GM19351 (cell line): ENCODE data around the gene CCN2.
"Not testable (repeated sequence)": the region's sequence is repeated elsewhere in the genome, so short reads cannot be mapped to it uniquely, and the experiment has no call there.

Experiments used
- ATAC-seq: cut with Tn5 transposase; IDR thresholded peaks from one replicate; pipeline ENCODE4 v1.9.1; 2021; ENCODE audit warnings: mild to moderate bottlenecking, moderate library complexity; ENCODE audit not compliant: unreplicated experiment

The CCN2 gene

DNA sequence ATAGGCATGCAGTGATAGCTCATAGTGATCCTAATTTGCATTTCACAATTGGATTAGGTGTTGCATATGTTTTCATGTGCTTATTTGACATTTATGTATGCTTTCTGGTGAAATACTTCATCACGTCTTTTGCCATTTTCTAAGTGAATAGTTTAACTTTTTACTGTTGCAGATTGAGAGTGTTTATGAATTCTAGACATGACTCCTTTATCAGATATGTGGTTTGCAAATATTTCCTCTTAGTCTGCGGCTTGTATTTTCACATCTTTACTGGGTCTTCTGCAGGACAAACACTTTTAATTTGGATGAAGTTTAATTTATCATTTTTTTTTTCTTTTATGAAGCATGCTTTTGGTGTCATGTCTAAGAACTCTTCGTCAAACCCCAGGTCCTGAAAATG lies 39.2 kb downstream of the CCN2 start:
- no peak for ATAC-seq

DNA sequence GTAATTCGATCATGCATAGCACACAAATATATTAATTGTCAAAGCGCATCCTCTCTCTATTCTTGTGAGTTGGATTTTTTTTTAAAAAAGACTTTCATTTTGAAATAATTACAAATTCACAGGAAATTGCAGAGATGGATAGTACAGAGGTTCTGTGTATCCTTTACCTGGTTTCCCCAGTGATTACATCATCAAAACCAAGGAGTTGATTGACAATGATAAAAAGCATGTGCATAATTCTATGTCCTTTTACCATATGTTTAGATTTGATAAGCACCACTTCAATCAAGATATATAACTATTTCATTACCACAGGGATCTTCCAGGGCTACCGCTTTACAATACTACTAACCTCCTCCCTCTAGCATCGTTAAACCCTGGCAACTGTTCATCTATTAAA lies 40.2 kb downstream of the CCN2 start:
- ATAC-seq, result no peak

DNA sequence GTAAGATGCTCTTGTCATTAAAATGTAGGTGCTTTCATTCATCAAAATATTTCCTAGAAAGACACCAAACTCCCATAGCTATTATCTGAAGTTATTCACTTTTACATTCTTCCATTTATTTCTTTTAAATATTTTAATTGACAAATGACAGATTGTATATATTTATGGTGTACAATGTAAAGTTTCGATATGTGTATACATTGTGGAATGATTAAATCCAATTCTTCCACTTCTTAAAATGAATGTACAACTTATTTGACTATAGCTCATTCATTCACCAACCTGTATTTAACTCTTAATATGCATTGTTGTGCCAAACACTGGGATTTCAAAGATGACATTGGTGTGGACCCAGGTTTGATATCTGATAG lies 41.0 kb downstream of the CCN2 start:
- no peak for ATAC-seq

DNA sequence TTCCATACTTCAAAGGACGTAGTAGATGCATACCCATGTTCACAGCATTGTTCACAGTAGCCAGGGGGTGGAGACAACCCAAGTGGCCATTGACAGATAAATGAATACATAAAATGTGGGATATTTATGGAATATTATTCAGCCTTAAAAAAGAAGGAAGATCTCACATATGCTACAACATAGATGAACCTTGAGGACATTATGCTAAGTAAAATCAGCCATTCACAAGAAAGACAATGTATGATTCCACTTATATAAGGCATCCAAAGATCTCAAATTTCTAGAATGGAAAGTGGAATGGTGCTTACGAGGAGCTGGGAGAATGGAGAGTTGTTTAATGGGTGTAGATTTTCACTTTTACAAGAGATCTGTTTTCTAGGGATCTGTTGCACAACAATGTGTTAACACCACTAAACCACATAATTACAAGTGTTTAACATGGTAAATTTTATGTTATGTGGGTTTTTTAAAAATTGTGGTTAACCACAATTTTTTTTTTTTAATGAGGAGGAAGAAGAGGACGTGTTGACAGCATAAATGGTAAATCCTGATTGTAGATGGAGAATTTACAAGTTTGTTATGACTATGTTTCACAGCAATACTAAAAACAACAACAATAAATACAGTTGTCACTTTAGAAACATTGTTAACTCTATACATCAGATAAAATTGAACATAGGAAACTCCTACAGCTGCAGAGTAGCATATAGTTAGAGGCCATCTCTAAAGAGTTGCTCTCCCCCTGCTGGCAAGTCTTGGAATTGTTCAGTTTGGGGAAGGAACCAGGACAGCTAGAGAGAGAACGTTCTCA lies 41.6 kb downstream of the CCN2 start:
- peak; percentile 98 for ATAC-seq

DNA sequence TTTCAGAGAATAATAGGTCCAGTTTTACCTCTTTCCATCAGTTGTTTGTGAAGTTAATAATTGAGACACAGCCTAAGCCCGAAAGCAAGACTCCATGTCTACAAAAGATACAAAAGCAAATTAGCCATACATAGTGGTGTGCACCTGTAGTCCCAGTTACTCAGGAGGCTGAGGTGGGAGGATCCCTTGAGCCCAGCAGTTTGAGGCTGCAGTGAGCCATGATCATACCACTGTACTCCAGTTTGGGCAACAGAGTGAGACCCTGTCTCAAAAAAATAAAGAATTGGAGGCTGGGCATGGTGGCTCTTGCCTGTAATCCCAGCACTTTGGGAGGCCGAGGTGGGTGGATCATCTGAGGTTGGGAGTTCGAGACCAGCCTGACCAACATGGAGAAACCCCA lies 42.4 kb downstream of the CCN2 start:
- ATAC-seq, result not testable (repeated sequence)

DNA sequence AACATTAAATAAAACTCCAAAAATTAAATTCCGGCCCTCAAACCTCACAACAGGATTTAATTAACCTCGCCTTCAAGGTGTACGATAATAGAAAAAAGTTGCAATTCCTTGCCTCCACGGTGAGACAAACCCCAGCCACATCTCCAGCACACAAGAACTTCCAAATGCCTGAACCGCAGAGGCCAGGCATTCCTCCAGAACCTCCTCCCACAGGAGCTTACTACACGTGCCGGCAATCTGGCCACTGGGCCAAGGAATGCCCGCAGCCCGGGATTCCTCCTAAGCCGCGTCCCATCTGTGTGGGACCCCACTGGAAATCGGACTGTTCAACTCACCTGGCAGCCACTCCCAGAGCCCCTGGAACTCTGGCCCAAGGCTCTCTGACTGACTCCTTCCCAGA lies 47.4 kb downstream of the CCN2 start:
- ATAC-seq, result not testable (repeated sequence)

DNA sequence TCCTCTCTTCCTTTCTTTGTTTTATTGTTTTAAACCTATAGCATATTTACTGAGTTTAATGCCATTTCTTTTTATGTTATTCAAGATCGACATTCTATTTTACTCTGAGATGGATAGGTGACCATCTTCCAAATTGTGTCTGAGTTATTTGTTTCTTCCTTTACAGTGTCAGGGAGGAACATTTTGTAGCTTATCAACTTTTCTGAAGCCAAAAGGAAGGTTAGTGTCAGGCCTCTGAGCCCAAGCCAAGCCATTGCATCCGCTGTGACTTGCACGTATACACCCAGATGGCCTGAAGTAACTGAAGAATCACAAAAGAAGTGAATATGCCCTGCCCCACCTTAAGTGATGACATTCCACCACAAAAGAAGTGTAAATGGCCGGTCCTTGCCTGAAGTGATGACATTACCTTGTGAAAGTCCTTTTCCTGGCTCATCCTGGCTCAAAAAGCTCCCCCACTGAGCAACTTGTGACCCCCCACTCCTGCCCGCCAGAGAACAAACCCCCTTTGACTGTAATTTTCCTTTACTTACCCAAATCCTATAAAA lies 49.8 kb downstream of the CCN2 start:
- ATAC-seq, result not testable (repeated sequence)

DNA sequence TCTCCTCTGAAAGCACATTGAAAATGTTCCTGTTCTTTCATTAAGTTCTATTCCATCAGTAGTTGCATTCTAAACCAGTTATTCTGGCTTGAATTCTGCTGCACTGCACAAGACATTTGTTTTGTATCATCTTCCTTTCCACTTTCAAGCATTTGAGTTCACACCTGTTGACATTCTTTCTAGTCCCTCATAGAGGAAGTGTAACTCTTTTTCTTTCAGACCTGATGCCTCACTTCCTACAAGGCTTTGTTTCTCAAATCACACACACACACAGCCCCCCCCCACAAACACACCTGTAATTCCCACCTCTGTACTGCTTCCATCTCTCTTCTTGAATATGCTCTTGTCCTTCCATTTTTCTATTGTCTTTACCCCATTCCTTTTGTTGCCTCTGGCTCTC lies 50.9 kb downstream of the CCN2 start:
- ATAC-seq, result no peak

DNA sequence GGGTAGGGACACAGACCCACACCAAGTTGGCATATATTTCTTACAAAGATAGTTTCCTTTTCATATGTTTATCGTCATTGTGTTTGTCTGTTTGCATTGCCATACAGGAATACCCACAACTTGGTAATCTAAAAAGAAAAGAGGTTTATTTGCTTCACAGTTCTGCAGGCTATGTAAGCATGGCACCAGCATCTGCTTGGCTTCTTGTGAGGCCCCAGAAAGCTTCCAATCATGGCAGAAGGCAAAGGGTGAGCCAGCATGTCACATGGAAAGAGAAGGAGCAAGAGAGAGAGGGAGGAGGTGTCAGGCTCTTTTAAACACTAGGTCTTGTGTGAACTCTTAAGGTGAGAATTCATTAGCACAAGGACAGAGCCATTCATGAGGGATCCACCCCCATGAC lies 52.5 kb downstream of the CCN2 start:
- ATAC-seq, result no peak
